GM12878 (cell line): ENCODE data around the gene ARHGEF7.

Source experiments
- CBX5 ChIP-seq: sonication (generic); IDR thresholded peaks from 2 replicates; pipeline ENCODE4 v1.6.1; 2016; ENCODE audit warnings: low read depth, moderate library complexity, mild to moderate bottlenecking, inconsistent platforms
- CREM ChIP-seq: IDR thresholded peaks from 2 replicates; pipeline ENCODE4 v1.6.1; 2014; ENCODE audit warnings: antibody characterized with exemption, low read depth
- PML ChIP-seq: IDR thresholded peaks from 2 replicates; pipeline ENCODE4 v1.6.1; 2012; ENCODE audit warnings: low read length, inconsistent platforms
- POLR2A ChIP-seq: IDR thresholded peaks from 2 replicates; pipeline ENCODE4 v1.6.1; 2011; ENCODE audit warnings: low read depth, mild to moderate bottlenecking, low read length
- TF ChIP-seq, protein P1 (sequence below): IDR thresholded peaks from 2 replicates; pipeline ENCODE4 v1.6.1; 2011; ENCODE audit warnings: low read depth, mild to moderate bottlenecking, low read length, moderate library complexity, borderline replicate concordance; ENCODE audit errors: extremely low read depth
- TF ChIP-seq, protein P2 (sequence below), 3 experiments: IDR thresholded peaks in 2 of 3; conservative IDR thresholded peaks in 1 of 3; 2 replicates each; pipeline ENCODE4 v1.5.1; 2011; ENCODE audit warnings: low read depth in 3 of 3, low read length in 3 of 3, mild to moderate bottlenecking in 3 of 3, control low read depth in 2 of 3, moderate library complexity in 2 of 3, inconsistent platforms in 1 of 3, mixed read lengths in 1 of 3; ENCODE audit not compliant: control insufficient read depth in 2 of 3, insufficient read depth in 1 of 3; ENCODE audit errors: extremely low read depth in 1 of 3
- TF ChIP-seq, protein P3 (sequence below): fragments of 450-650 bp; formaldehyde crosslinking; IDR thresholded peaks from 2 replicates; pipeline ENCODE4 v1.5.0; 2022; ENCODE audit warnings: mild to moderate bottlenecking, missing genetic modification characterization

DNA sequence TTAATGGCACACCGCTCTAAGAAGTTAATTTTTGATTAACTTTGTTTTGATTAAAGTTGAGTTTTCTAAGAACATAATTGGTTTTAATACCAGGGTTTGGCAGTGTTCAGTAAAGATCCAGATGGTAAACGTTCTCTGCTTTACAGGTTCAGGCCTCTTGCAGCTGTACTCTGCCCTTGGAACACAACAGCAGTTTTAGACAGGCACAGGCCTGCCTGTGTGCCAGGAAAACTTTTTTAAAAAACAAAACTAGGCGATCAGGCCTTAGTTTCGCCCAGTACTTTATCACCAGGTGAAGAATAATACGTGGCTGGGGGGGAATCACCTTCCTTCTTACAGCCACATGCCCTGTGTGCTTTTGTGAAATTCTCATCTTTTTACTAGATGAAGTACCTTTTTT, 167.3 kb downstream of the ARHGEF7 start:
- no peak for TF ChIP-seq CBX5
- TF ChIP-seq POLR2A: no peak
- TF ChIP-seq CREM: no peak
- TF ChIP-seq, protein P1, sequence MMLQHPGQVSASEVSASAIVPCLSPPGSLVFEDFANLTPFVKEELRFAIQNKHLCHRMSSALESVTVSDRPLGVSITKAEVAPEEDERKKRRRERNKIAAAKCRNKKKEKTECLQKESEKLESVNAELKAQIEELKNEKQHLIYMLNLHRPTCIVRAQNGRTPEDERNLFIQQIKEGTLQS: no peak
- TF ChIP-seq PML: no peak
- TF ChIP-seq, protein P2, sequence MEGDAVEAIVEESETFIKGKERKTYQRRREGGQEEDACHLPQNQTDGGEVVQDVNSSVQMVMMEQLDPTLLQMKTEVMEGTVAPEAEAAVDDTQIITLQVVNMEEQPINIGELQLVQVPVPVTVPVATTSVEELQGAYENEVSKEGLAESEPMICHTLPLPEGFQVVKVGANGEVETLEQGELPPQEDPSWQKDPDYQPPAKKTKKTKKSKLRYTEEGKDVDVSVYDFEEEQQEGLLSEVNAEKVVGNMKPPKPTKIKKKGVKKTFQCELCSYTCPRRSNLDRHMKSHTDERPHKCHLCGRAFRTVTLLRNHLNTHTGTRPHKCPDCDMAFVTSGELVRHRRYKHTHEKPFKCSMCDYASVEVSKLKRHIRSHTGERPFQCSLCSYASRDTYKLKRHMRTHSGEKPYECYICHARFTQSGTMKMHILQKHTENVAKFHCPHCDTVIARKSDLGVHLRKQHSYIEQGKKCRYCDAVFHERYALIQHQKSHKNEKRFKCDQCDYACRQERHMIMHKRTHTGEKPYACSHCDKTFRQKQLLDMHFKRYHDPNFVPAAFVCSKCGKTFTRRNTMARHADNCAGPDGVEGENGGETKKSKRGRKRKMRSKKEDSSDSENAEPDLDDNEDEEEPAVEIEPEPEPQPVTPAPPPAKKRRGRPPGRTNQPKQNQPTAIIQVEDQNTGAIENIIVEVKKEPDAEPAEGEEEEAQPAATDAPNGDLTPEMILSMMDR (IDR thresholded peaks at IDR 0.05 in 2 of 3, conservative IDR thresholded peaks at IDR 0.05 in 1 of 3; ENCODE audit: control insufficient read depth in 2 of 3, extremely low read depth in 1 of 3, insufficient read depth in 1 of 3, low read depth in 3 of 3, low read length in 3 of 3): no peak
- TF ChIP-seq, protein P3, sequence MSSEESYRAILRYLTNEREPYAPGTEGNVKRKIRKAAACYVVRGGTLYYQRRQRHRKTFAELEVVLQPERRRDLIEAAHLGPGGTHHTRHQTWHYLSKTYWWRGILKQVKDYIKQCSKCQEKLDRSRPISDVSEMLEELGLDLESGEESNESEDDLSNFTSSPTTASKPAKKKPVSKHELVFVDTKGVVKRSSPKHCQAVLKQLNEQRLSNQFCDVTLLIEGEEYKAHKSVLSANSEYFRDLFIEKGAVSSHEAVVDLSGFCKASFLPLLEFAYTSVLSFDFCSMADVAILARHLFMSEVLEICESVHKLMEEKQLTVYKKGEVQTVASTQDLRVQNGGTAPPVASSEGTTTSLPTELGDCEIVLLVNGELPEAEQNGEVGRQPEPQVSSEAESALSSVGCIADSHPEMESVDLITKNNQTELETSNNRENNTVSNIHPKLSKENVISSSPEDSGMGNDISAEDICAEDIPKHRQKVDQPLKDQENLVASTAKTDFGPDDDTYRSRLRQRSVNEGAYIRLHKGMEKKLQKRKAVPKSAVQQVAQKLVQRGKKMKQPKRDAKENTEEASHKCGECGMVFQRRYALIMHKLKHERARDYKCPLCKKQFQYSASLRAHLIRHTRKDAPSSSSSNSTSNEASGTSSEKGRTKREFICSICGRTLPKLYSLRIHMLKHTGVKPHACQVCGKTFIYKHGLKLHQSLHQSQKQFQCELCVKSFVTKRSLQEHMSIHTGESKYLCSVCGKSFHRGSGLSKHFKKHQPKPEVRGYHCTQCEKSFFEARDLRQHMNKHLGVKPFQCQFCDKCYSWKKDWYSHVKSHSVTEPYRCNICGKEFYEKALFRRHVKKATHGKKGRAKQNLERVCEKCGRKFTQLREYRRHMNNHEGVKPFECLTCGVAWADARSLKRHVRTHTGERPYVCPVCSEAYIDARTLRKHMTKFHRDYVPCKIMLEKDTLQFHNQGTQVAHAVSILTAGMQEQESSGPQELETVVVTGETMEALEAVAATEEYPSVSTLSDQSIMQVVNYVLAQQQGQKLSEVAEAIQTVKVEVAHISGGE (CRISPR knock-in tag): no peak
